H1 (cell line): ENCODE measurements around the gene ZNF692. TPM values are rescaled to one million over a fixed set of nuclear protein-coding genes. Genes with fewer than 3 reads are reported as not detected.

Experiments
- CTCF ChIA-PET: fragments of 300-600 bp; sonication (Branson Sonifier 250); formaldehyde crosslinking; loops from one replicate; lab custom pipeline; 2021; ENCODE audit not compliant: partially characterized antibody; lab: Charles Lee
- POLR2A ChIA-PET: fragments of 300-600 bp; sonication (Branson Sonifier 250); formaldehyde crosslinking; loops from one replicate; lab custom pipeline; 2021; ENCODE audit warnings: inconsistent platforms; ENCODE audit not compliant: partially characterized antibody; lab: Charles Lee
- DNase-seq, 2 experiments: peaks; one replicate each; pipeline versions ENCODE4 v3.0.0 to v3.0.0-alpha.2; 2010 to 2022; ENCODE audit warnings: low spot score in 2 of 2, low read depth in 1 of 2, mixed read lengths in 1 of 2
- FAIRE-seq: peaks from 2 replicates; lab custom pipeline; 2011; peaks lifted over from hg19 to GRCh38; lab: Jason Lieb, UNC
- H2AFZ ChIP-seq: 2 replicates; pipeline ENCODE4 v1.8.1; 2012; ENCODE audit warnings: low read length, inconsistent platforms
- H2AK5ac ChIP-seq: 2 replicates; pipeline ENCODE4 v1.6.1; 2013; ENCODE audit warnings: low read depth, low read length
- H2BK120ac ChIP-seq: replicated peaks from 2 replicates; pipeline ENCODE3; 2013; ENCODE audit warnings: low read depth, low read length, inconsistent platforms
- H2BK12ac ChIP-seq: 2 replicates; pipeline ENCODE4 v1.6.1; 2013; ENCODE audit warnings: low read depth, low read length
- H2BK15ac ChIP-seq: 2 replicates; pipeline ENCODE4 v1.6.1; 2013; ENCODE audit warnings: low read length
- H2BK20ac ChIP-seq: 2 replicates; pipeline ENCODE4 v1.6.1; 2013; ENCODE audit warnings: low read length
- H2BK5ac ChIP-seq: 2 replicates; pipeline ENCODE4 v1.6.1; 2013; ENCODE audit warnings: low read depth, low read length
- H3K14ac ChIP-seq: 2 replicates; pipeline ENCODE4 v1.6.1; 2013; ENCODE audit warnings: inconsistent platforms; ENCODE audit not compliant: insufficient read length
- H3K18ac ChIP-seq: 2 replicates; pipeline ENCODE4 v1.6.1; 2013; ENCODE audit warnings: low read length; ENCODE audit errors: extremely low read depth
- H3K23ac ChIP-seq: 2 replicates; pipeline ENCODE4 v1.6.1; 2013; ENCODE audit warnings: inconsistent platforms; ENCODE audit not compliant: insufficient read length
- H3K23me2 ChIP-seq: 2 replicates; pipeline ENCODE4 v1.6.1; 2013; ENCODE audit warnings: low read depth, low read length
- H3K27ac ChIP-seq: 2 replicates; pipeline ENCODE4 v1.6.1; 2011; ENCODE audit warnings: low read depth, low read length, inconsistent platforms
- H3K27me3 ChIP-seq, 4 experiments: replicated peaks in 1 of 4; 1 replicate in 1 of 4; 2 replicates in 3 of 4; pipeline versions ENCODE4 v1.6.1 to v1.8.1; 2011 to 2013; ENCODE audit warnings: low read length in 3 of 4, mild to moderate bottlenecking in 3 of 4, inconsistent platforms in 2 of 4, mixed read lengths in 2 of 4, moderate library complexity in 1 of 4; ENCODE audit not compliant: control insufficient read depth in 3 of 4, insufficient read depth in 3 of 4; ENCODE audit errors: extremely low read depth in 1 of 4
- H3K36me3 ChIP-seq, 4 experiments: 2 replicates each; pipeline versions ENCODE4 v1.6.1 to v1.8.1; 2011 to 2013; ENCODE audit warnings: mild to moderate bottlenecking in 4 of 4, low read length in 3 of 4, moderate library complexity in 2 of 4, control low read depth in 1 of 4, inconsistent platforms in 1 of 4; ENCODE audit not compliant: insufficient read depth in 4 of 4, control insufficient read depth in 2 of 4
- H3K4ac ChIP-seq: replicated peaks from 2 replicates; pipeline ENCODE3; 2013; ENCODE audit warnings: low read length, low read depth, mixed read lengths, inconsistent platforms; ENCODE audit not compliant: insufficient read length
- H3K4me1 ChIP-seq, 4 experiments: replicated peaks in 1 of 4; 1 replicate in 1 of 4; 2 replicates in 3 of 4; pipeline versions ENCODE4 v1.6.1 to v1.8.1; 2011 to 2013; ENCODE audit warnings: low read length in 3 of 4, inconsistent platforms in 2 of 4, mixed read lengths in 1 of 4; ENCODE audit not compliant: insufficient read depth in 4 of 4, control insufficient read depth in 3 of 4
- H3K4me2 ChIP-seq, 2 experiments: 2 replicates each; pipeline versions ENCODE4 v1.6.1 to v1.8.1; 2011 to 2013; ENCODE audit warnings: low read depth in 2 of 2, low read length in 2 of 2, control low read depth in 1 of 2, inconsistent platforms in 1 of 2, mild to moderate bottlenecking in 1 of 2; ENCODE audit not compliant: insufficient read depth in 1 of 2
- H3K4me3 ChIP-seq, 4 experiments: fragments of 200-600, 300-600 bp in 1 of 4; sonication (generic), shearing (Covaris generic), sonication (Bioruptor Twin) in 1 of 4; 2 replicates each; pipeline versions ENCODE4 v1.5.1 to v1.8.1; 2011 to 2016; ENCODE audit warnings: low read length in 4 of 4, low read depth in 3 of 4, control low read depth in 2 of 4, inconsistent platforms in 2 of 4, mild to moderate bottlenecking in 2 of 4, mixed read lengths in 1 of 4, moderate library complexity in 1 of 4; ENCODE audit not compliant: insufficient read depth in 2 of 4; ENCODE audit errors: extremely low read depth in 1 of 4
- H3K56ac ChIP-seq: replicated peaks from 2 replicates; pipeline ENCODE3; 2013; ENCODE audit warnings: low read depth, mild to moderate bottlenecking, mixed read lengths, low read length, inconsistent platforms; ENCODE audit not compliant: insufficient read length
- H3K79me1 ChIP-seq: 2 replicates; pipeline ENCODE4 v1.6.1; 2013; ENCODE audit warnings: low read depth, low read length, control low read depth
- H3K79me2 ChIP-seq, 2 experiments: 2 replicates each; pipeline versions ENCODE4 v1.6.1 to v1.8.1; 2012 to 2013; ENCODE audit warnings: low read length in 2 of 2, mild to moderate bottlenecking in 2 of 2, inconsistent platforms in 1 of 2; ENCODE audit not compliant: insufficient read depth in 2 of 2, control insufficient read depth in 1 of 2
- H3K9ac ChIP-seq, 4 experiments: replicated peaks in 1 of 4; 1 replicate in 1 of 4; 2 replicates in 3 of 4; pipeline versions ENCODE4 v1.6.1 to v1.8.1; 2011 to 2013; ENCODE audit warnings: low read depth in 3 of 4, low read length in 3 of 4, control low read depth in 2 of 4, mild to moderate bottlenecking in 2 of 4, moderate library complexity in 2 of 4, inconsistent platforms in 1 of 4; ENCODE audit errors: extremely low read depth in 1 of 4
- H3K9me3 ChIP-seq, 2 experiments: 2 replicates each; pipeline versions ENCODE4 v1.6.1 to v1.8.1; 2012 to 2013; ENCODE audit warnings: mild to moderate bottlenecking in 2 of 2, moderate library complexity in 2 of 2, control low read depth in 1 of 2, inconsistent platforms in 1 of 2, low read depth in 1 of 2, low read length in 1 of 2, mixed read lengths in 1 of 2; ENCODE audit not compliant: insufficient read depth in 2 of 2
- H4K20me1 ChIP-seq, 2 experiments: replicated peaks in 1 of 2; 2 replicates each; pipeline versions ENCODE3 to v1.8.1; 2011 to 2013; ENCODE audit warnings: inconsistent platforms in 2 of 2, low read length in 2 of 2, mild to moderate bottlenecking in 1 of 2; ENCODE audit not compliant: insufficient read depth in 2 of 2, control insufficient read depth in 1 of 2
- H4K5ac ChIP-seq: 2 replicates; pipeline ENCODE4 v1.6.1; 2013; ENCODE audit warnings: low read length, low read depth, mixed read lengths, inconsistent platforms; ENCODE audit not compliant: insufficient read length
- H4K8ac ChIP-seq: 2 replicates; pipeline ENCODE4 v1.8.0; 2013; ENCODE audit warnings: mild to moderate bottlenecking, moderate library complexity, low read length, inconsistent platforms; ENCODE audit not compliant: insufficient read depth; ENCODE audit errors: extremely low read depth
- H4K91ac ChIP-seq: replicated peaks from 2 replicates; pipeline ENCODE3; 2013; ENCODE audit warnings: low read length, mixed read lengths, inconsistent platforms; ENCODE audit not compliant: insufficient read length
- CTCF ChIP-seq, 3 experiments: IDR thresholded peaks; 1 replicate in 2 of 3; 2 replicates in 1 of 3; pipeline versions ENCODE4 v1.5.1 to v1.6.1; 2011; ENCODE audit warnings: low read length in 3 of 3, mild to moderate bottlenecking in 3 of 3, inconsistent platforms in 2 of 3, low read depth in 1 of 3, moderate library complexity in 1 of 3; ENCODE audit not compliant: insufficient read depth in 1 of 3; ENCODE audit errors: control extremely low read depth in 1 of 3
- KDM1A ChIP-seq: fragments of 200-600, 300-600 bp; sonication (generic); IDR thresholded peaks from 2 replicates; pipeline ENCODE4 v1.7.1; 2016; ENCODE audit warnings: mild to moderate bottlenecking, low read length, borderline replicate concordance
- NRF1 ChIP-seq: IDR thresholded peaks from 2 replicates; pipeline ENCODE4 v1.6.1; 2011; ENCODE audit warnings: mild to moderate bottlenecking, low read depth, low read length, improper control_type of control experiment
- POLR2AphosphoS5 ChIP-seq: IDR thresholded peaks from 2 replicates; pipeline ENCODE4 v1.6.1; 2011; ENCODE audit warnings: low read depth, low read length
- RAD21 ChIP-seq, 2 experiments: IDR thresholded peaks in 1 of 2; conservative IDR thresholded peaks in 1 of 2; 2 replicates each; pipeline ENCODE4 v1.6.1; 2011; ENCODE audit warnings: low read depth in 2 of 2, low read length in 2 of 2, improper control_type of control experiment in 1 of 2, inconsistent platforms in 1 of 2, mild to moderate bottlenecking in 1 of 2, moderate library complexity in 1 of 2
- SUZ12 ChIP-seq: fragments of 200-600 bp; sonication (generic); IDR thresholded peaks from 2 replicates; pipeline ENCODE4 v1.6.1; 2012; ENCODE audit warnings: mild to moderate bottlenecking, inconsistent platforms, low read length, moderate library complexity, mixed read lengths
- ZNF274 ChIP-seq: IDR thresholded peaks from 2 replicates; pipeline ENCODE4 v1.7.0; 2012; ENCODE audit warnings: low read length, borderline replicate concordance; ENCODE audit errors: extremely low read depth
- WGBS, 2 experiments: shearing (Covaris generic) in 1 of 2; methylation state at CpG; one replicate each; pipeline versions ENCODE4 v1.1.6 to v1.1.7; 2013 to 2015; ENCODE audit warnings: low lambda C conversion rate in 2 of 2, mixed read lengths in 2 of 2, inconsistent platforms in 1 of 2, low coverage in 1 of 2, missing lambda C conversion rate in 1 of 2; ENCODE audit not compliant: insufficient replicate concordance in 2 of 2, insufficient coverage in 1 of 2, insufficient read length in 1 of 2; ENCODE audit errors: extremely low coverage in 1 of 2, missing lambda C conversion rate in 1 of 2; 5-methylcytosine and 5-hydroxymethylcytosine counted together
- polyA plus RNA-seq, 7 experiments: library from polyadenylated mRNA; depleted of rRNA in 3 of 7; stranded (reverse) in 5 of 7; unstranded in 2 of 7; fragments of >200 nt in 5 of 7; fragments of 200-250 nt in 2 of 7; gene quantifications; 1 replicate in 5 of 7; 2 replicates in 1 of 7; 4 replicates in 1 of 7; pipeline versions ENCODE4 v1.2.1 to v1.2.3, GENCODE V29; 2011 to 2013; ENCODE audit warnings: missing spikeins in 2 of 7, mixed read lengths in 2 of 7
- total RNA-seq: library from RNA; stranded (reverse); fragmentation: NEBNext Ultra II Directional; extraction: Animal tissue kit (Norgen Biotek cat#: 25700); gene quantifications from 2 replicates; pipeline ENCODE4 v1.2.1, GENCODE V29; 2021

Gene ZNF692
- total and polyA plus RNA-seq, 2 of the 8 experiments (the other 6 are each of a cell fraction or from before 2014, with no cell fraction given) = 38.4 to 52.3 TPM

DNA sequence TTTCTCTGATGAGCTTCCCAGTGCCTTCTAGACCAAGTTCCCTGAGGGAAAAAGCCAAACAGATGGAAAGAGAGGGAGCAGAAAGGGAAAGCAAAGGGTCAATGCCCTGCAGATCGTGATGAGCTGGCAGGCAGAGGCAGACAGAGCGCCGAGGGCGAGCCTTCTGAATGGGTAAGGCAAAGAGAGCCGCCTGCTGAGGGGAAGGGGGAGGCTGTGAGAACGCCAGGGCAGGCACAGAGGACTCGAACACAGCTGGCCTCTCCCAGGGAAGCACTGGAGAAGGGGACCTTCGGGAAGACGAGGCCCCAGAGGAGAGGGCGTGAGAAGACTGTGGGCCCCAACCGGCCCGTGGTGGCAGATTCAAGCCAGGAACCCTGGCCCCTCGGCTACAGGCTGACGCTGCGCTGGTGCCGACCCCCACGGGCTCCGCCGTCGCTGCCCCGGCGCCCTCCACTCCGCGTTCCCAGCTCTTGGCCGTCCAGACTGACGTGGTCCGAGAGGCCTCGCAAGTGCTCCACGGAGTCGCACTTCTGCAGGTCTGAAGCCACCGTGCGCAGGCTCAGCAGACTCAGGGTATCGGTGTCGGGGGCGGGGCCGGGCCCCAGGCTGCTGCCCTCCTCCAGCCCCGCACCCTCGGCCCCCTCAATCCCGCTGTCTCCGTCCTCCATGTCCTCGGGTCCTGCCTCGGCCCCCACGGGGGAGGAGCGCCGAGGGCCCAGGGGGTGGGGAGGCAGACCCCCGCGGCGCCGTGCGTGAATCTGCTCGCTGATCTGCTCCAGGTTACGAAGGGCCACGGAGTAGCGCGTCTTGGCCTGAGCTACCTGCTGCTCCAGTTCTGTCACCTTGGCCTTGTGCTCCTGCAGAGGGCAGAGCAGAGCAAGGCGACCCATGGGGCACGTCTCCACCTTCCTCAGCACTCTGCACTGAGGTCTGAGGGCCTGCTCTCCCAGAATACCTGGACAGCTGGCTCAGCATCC lies 47.1 kb downstream of the ZNF692 start:
- peaks cover 10 to 24% (median 23%) of the 10 kb centered on the region in 4 experiments for H3K36me3 ChIP-seq
- H3K79me2 ChIP-seq = no peaks in the 10 kb centered on the region
- H3K27ac ChIP-seq = no peak overlapping the region
- no peak overlapping the region for H3K18ac ChIP-seq
- no peak for FAIRE-seq
- CTCF ChIA-PET = interaction anchor here (0.6 to 2.6 kb wide), 9 partner anchors 9 to 92 kb away, joined by 3 to 17 read pairs (median 4); partner anchors contain the start of gene ZNF672
- H2BK12ac ChIP-seq = no peak overlapping the region
- no peak overlapping the region for H2AFZ ChIP-seq
- no peak overlapping the region for H3K9ac ChIP-seq
- H3K23me2 ChIP-seq = no peaks in the 10 kb centered on the region
- no peak overlapping the region for H4K5ac ChIP-seq
- H3K4me2 ChIP-seq = no peak overlapping the region
- no peak overlapping the region for H3K56ac ChIP-seq
- TF ChIP-seq ZNF274 = no peak
- no peak for TF ChIP-seq KDM1A
- TF ChIP-seq CTCF (IDR thresholded peaks at IDR 0.05; ENCODE audit: control extremely low read depth in 1 of 3, insufficient read depth in 1 of 3, low read depth in 1 of 3, low read length in 3 of 3) = peak; percentile 36 to 66 (median 57)
- TF ChIP-seq POLR2AphosphoS5 = 0 out of 2 replicates have a peak, but pooled peaks have one; percentile 8
- peak; percentile 33 to 46 for TF ChIP-seq RAD21 (IDR thresholded peaks at IDR 0.05 in 1 of 2, conservative IDR thresholded peaks at IDR 0.05 in 1 of 2; ENCODE audit: low read depth in 2 of 2, low read length in 2 of 2)
- no peak for TF ChIP-seq SUZ12
- no peak for TF ChIP-seq NRF1
- TF ChIP-seq, all 59 proteins: peak for 3
- POLR2A ChIA-PET = interaction anchor here (0.8 to 2.4 kb wide), 9 partner anchors 8 to 51 kb away, joined by 3 to 8 read pairs (median 3); partner anchors contain the start of genes SH3BP5L and ZNF692
- Histone ChIP-seq H4K20me1 (no peaks in the 10 kb centered on the region), H3K4me1 (peaks cover 0 to 2% (median under 1%) of the 10 kb centered on the region in 4 experiments; a peak in 2 of 7 replicates), H3K4ac (no peak overlapping the region), H2BK5ac (no peak overlapping the region), H3K79me1 (no peaks in the 10 kb centered on the region), H4K8ac (no peak overlapping the region), H2AK5ac (no peak overlapping the region), H2BK120ac (no peak overlapping the region), H2BK15ac (no peak overlapping the region), H3K14ac (no peak overlapping the region), H2BK20ac (no peak overlapping the region), H3K4me3 (no peak overlapping the region), H3K27me3 (no peaks in the 10 kb centered on the region), H3K9me3 (0 out of 4 replicates have a peak, but pooled peaks cover 0 to 3% of the 10 kb centered on the region in 2 experiments), H3K23ac (no peak overlapping the region), H4K91ac (no peak overlapping the region)
- no peak for DNase-seq
- 92% methylated on average over 41 of the region's 57 CpGs; no CpG with 5 or more reads in 1 of the 2 experiments for WGBS, 2 experiments
